ENCODE results near the gene TACC3.

Gene TACC3

DNA sequence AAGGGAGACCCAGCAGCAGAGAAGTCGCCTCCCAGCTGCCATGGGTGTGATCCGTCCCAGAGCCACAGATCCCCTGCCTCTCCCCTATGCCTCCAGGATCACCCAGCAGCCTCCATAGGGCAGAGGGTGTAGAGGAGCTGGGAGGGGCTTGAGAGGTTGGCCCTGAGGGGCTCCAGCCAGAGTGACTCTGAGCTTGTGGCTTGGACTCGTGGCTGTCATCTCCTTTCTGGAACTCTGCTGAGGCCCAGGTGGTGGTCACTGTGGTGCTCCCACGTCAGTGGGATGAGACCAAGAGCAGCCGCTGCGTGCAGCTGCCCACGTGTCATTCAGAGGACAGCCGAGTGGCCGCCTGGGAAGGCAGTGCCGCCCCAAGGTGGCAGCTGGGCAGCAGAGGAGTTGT, 4.2 kb downstream of the TACC3 start:
- DNase-seq = no peak

DNA sequence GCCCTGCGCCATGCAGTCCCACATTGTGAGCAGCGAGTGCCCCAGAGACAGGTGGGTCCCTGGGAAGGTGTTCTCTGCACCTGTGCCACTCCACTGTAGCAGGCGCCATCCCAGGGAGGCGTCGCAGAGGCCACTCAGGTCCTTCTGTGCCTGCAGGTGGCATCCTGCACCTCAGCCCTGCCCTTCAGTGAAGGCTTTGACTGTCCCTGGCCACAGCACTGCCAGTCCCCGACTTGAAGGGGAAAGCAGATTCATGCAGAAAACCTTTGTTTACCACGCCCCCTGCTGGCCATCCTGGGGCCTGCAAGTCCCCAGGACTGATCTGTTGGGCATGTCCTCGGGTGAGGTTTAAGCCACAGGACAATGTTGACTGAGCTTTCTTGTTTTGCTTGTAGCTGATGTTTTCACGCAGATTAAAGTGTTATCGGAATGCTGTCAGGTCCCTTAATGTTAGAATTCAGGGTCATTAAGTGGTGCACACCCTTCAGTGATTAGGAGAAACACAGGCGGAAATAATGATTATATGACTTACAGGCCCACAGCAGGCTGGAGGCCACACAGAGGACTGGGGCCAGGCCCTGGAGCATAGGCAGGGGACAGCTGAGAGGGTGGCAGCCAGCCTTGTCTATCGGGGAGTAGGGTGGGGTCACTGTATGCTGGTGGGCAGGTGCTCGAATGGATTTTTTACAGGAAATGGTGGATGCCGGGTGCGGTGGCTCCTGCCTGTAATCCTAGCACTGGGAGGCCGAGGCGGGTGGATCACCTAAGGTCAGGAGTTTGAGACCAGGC, 5.0 kb downstream of the TACC3 start:
- no peak for DNase-seq

DNA sequence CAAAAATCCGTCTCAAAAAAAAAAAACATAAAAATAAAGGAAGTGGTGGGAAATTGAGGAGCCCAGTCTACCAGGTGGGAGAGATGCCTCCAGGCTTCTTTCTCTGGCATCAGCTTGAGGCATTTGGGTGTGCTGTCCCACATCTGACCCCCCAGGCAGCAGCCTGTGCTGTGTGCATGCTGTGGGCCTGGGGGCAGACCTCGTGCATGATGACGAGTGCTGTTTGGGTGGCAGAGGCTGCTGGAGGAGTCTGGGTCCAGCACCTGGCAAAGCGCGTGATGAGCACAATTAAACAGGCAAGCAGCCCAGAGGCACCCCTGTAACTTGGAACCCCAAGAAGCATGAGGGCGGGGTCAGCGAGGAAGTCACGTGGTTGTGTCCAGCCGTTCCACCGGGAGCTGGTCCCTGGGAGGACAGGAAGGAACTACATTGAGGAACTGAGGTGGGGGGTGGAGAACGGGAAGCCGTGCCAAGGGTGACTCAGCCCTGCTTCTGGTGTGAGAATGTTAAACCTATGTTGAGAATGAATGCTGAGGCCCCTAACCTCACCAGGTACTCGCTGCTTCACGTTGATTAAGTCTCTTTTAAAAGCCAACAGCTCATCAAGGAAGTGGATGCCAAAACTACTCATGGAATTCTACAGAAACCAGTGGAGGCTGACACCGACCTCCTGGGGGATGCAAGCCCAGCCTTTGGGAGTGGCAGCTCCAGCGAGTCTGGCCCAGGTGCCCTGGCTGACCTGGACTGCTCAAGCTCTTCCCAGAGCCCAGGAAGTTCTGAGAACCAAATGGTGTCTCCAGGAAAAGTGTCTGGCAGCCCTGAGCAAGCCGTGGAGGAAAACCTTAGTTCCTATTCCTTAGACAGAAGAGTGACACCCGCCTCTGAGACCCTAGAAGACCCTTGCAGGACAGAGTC, 6.1 kb downstream of the TACC3 start:
- no peak for DNase-seq

DNA sequence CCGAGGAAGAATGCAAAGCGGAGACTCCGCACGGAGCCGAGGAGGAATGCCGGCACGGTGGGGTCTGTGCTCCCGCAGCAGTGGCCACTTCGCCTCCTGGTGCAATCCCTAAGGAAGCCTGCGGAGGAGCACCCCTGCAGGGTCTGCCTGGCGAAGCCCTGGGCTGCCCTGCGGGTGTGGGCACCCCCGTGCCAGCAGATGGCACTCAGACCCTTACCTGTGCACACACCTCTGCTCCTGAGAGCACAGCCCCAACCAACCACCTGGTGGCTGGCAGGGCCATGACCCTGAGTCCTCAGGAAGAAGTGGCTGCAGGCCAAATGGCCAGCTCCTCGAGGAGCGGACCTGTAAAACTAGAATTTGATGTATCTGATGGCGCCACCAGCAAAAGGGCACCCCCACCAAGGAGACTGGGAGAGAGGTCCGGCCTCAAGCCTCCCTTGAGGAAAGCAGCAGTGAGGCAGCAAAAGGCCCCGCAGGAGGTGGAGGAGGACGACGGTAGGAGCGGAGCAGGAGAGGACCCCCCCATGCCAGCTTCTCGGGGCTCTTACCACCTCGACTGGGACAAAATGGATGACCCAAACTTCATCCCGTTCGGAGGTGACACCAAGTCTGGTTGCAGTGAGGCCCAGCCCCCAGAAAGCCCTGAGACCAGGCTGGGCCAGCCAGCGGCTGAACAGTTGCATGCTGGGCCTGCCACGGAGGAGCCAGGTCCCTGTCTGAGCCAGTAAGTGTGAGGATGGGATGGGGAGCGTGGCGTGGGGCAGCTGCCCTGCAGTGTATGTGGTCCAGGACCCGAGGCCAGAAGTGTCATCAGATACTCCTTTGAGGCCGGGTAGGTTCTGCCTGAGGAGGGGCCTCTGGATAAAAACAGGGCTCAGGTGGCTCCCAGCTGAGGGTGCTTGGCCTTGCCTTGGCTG, 7.0 kb downstream of the TACC3 start:
- DNase-seq = no peak

DNA sequence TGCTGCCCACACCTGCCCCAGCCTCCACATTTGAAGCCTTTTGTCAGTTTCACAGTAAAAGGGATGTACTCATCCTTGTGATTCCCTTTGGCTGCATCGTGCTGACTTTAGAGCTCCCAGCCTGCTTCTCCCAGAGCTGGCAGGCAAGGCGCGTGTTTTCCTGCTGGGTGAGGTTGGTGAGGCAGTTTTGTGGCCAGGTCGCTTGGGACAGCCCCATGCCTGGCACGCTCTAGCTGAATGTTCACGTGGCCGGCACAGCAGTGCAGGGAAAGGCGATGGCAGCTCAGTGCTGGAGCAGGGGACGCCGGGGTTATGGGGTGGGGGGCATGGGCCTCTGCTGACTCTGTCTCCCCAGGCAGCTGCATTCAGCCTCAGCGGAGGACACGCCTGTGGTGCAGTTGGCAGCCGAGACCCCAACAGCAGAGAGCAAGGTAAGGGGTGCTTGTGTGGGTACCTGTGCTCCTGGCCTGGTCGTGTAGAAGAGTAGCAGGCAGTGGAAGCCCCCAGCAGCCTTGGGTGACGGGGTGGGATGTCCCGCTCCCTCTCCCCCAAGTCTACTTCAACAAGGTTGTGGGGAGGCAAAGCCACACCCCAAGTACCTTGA, 9.3 kb downstream of the TACC3 start:
- no peak for DNase-seq

DNA sequence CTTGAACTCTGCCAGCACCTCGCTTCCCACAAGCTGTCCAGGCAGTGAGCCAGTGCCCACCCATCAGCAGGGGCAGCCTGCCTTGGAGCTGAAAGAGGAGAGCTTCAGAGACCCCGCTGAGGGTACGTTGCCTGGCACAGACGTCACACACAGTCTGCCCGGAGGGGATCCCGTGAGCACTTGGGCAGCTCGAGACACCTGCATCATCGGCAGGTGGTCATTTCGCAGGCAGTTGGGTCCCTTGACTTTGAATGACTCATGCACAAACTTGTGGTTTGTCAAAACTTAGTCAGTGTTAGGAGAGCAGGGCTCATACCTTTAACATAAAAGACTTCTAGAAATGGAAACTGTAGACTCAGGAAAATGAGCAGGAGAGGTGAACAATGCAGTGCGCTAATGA, 9.9 kb downstream of the TACC3 start:
- no peak for DNase-seq

DNA sequence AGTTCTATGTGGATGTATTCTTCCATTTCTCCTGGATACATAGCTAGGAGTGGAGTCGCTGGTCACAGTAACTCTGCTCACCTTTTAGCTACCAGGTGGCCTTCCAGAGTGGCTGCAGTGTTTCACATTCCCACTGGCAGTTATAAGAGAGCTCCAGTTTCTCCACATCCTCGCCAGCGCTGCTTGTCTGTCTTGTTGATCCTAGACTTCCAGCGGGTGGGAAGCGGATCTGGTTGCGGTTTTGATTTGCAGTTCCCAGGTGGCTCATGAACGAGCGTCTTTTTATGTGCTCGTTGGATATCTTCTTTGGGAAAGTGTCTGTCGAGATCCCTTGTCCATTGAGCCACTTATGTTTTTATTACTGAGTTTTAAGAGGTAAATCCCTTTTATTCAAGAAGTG, 11.6 kb downstream of the TACC3 start:
- DNase-seq = no peak

DNA sequence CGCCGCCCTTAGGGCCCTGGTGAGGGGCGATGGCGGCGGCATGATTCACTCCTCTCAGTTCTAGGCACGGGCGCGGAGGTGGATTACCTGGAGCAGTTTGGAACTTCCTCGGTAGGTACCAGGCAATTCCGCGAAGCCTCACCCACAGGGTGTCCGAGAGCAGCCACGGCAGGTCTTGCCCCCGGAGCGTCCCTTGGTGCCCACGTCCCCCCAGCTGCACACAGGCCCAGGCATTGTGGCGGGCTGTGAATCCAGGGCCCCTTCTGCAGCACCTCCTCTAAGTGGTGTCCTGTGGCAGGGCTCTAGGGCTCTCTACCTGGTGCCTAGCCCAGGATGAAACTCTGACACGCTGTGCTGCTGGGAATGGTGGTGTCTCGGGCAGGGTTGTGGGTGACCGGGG, 13.9 kb downstream of the TACC3 start:
- DNase-seq = no peak

DNA sequence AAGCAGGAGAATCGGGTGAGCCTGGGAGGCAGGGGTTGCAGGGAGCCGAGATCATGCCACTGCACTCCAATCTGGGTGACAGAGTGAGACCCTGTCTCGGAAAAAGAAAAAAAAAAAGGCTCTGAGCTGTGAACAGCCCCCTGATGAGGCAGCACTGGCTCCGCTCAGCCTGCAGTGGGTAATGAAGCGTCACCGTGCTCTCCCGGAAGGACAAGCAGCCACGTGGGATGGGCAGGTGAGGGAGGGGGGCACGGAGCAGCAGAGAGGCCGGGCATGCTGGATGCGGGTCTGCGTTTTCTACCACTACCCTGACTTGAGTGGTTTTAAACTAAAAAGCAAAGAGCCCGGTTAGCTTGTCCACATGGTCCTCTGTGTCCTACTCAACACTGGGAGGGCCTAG, 15.5 kb downstream of the TACC3 start:
- no peak for DNase-seq

DNA sequence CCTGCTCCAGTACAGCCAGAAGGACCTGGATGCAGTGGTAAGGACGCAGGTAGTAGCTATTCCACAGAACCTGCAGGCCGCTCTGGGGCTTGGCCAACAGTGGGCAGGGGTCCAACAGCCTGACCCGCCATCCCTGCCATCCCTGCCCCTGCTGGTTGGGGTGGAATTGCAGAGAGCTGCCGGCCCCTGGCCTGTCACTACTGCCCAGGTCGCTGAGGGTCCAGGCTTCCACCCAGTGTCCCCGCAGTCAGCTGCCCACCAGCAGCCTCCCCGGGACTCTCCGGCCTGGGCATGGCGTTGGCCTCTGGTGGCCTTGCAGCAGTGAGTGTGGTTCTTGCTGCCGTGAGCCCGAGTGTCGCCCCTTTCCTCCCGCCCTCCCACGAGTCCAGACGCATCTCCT, 16.3 kb downstream of the TACC3 start:
- no peak for DNase-seq

DNA sequence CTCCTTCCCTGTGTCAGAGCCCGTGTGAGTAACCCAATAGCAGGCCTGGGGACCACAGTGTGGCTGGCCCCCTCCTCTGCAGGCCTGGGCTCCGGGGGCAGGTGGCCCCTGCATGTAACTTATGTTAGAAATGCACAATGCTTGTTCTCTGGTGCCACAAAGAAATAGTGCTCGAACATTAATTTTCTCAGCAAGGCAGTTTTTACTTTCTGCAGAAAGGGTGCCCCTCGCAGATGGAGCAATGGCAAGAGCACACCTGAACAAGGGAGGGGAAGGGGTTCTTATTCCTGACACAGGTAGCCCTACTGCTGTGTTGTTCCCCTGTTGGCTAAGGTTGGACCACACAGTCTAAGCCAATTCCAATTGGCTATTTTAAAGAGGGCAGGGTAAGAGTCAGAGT, 17.1 kb downstream of the TACC3 start:
- DNase-seq = no peak

DNA sequence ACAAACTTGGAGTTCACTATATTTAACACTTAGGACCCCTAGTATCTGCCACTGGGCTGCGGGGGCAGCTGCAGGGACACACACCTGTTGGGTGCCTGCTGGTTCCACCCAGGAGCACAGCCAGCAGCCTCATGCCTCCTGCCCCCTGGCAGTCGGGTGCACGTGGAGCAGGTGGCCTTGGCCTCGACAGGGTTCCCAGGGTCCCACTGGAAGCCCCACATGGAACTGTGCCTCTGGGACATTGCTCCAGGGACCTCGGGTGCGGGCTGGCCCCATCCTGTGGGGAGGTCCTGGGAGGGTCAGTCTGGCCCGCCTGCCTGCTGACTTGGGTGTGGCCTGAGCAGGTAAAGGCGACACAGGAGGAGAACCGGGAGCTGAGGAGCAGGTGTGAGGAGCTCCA, 18.0 kb downstream of the TACC3 start:
- no peak for DNase-seq

DNA sequence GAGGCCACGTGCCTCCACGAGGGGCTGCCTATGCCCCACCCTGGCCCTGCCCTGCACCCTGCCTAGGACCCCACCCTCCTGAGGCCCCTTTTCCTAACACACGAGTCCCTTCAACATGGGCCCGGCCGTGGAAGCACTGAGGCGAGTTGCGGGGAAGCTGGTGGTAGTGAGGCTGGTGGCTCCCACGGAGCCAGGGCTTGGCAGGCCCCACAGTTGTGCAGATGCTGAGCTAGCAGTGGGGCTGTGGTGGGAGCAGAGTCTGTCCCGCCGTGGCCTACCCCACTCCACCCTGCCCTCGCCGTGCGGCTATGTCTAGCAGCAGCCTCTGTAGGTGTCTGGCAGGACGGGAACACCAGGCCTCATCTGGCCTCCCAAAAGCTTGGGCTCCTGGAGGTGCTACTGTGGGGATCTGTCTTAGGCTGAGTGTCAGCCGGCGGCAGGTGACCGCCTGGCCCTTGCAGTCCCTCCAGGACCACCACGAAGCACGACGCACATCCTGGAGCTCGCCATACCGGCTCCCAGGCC, 18.8 kb downstream of the TACC3 start:
- DNase-seq = no peak

DNA sequence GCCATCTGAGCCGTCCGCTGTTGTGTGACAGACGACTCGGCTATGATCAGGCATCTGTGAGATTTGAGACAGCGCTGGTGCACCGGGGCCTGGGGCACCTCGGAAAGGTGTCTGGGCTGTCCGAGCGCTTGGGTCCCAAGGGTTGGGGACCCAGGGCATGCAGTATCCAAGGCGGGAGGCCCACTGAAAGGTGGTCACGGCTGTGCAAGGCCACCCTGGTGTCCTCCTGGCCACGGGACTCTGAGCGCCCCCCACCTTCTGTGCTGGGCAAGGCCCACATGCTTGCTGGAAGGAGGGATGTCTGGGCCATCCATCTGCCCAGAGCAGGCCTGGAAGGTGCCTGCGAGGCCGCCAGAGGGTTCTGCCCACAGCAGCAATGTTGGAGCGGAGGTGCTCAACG, 19.9 kb downstream of the TACC3 start:
- no peak for DNase-seq

DNA sequence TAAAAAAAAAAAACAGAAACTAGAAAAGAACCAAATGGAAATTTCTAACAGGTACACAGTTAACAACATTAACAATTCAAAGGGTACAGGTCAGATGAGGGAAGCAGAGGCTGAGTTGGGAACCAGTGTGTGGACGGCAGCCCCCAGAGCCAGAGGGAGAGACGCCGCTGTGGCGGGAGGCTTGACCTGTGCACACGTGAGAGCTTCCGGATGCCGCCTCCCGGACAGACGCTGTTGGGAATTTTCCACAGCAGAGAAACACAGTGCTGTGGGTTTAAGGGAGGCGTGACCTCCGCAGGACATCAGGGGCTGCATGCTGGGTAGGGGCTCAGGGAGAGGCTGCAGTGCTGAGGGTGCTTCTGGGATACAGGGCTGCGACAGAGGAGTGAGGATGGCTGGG, 22.2 kb downstream of the TACC3 start:
- no peak for DNase-seq

DNA sequence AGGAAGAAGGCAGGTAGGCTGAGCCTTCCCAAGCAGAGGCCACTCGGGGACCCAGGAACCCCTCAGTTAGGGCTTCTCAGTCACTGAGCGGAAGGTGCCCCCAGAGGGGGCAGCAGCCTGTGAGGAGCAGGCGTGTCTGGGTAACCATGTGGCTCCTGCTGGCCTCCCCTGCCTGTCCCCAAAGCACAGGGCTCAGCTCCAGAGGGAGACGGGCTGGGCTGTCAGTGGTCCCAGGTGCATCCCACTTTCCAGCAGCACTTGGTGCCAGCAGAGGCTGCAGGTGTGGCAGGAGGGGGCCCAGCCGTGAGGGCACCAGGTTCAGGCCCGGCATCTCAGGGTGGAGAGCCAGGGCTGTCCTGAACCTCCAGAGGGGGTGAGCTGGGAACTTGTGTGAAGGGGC, 22.7 kb downstream of the TACC3 start:
- no peak for DNase-seq

DNA sequence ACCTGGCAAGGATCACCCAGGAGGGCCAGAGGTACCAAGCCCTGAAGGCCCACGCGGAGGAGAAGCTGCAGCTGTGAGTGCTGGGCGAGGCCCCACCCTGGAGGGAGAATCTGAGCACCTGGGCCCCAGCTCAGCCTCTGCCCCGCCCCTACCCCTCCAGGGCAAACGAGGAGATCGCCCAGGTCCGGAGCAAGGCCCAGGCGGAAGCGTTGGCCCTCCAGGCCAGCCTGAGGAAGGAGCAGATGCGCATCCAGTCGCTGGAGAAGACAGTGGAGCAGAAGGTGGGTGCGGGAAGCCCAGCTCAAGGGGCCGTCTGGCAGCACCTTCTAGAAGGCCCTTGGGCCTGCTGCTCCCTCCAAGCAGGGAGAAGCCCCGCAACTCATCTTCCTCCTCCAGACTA, 23.2 kb downstream of the TACC3 start:
- DNase-seq = no peak

DNA sequence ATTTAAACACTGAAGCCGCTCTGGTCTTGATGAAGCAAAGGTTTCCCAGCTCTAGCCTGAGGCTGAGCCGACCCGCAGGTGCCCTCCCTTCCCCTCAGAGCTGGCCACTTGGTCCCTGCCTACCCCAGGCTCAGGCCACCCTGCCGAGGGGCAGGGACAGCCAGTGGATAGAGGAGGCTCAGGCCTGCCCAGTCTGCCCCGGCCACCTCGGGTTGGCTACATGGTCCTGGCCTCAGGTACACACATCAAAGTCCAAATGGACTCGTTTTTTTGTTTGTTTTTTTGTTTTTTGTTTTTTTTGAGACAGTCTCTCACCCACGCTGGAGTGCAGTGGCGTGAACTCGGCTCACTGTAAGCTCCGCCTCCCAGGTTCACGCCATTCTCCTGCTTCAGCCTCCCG, 23.8 kb downstream of the TACC3 start:
- DNase-seq = no peak

DNA sequence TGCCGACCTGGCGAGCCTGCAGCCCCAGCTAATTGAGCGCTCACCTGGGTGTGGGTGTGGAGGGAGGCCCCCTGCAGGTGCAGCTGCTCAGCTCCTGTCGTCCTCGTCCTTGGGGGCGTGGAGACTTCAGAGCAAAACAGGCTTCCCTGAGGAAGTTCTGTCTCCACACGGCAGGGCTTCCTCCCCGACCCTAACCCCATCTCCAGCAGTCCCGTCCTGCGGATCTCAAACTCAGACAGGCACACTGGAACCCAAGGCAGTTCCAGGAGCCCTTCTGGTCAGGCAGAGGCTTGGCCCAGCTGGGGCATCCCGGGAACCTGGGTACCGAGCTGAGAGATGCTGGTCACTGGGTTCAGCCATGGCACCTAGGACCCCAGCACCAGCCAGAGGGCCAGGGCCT, 24.4 kb downstream of the TACC3 start:
- DNase-seq = no peak

DNA sequence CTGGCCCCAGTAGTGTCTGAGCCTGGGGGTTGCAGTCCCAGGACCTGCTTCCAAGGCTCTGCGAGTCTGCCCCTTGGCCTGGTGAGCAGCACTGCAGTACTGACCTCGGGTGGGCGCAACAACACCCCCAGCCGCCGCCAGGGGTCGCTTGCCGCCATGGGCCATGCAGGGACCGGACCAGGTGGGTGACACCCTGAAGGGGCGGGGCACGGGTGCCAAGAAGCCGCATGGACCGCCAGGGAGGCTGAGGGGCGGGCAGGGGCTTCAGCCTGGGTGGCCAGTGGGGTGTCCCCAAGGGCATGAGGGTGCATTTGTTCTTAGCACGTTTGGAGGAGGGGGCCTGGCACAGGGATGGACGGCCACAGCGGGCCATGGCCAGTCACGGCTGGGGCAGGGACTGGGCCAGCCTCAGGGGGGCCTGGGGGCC, 25.0 kb downstream of the TACC3 start:
- peak; percentile 29 for DNase-seq

DNA sequence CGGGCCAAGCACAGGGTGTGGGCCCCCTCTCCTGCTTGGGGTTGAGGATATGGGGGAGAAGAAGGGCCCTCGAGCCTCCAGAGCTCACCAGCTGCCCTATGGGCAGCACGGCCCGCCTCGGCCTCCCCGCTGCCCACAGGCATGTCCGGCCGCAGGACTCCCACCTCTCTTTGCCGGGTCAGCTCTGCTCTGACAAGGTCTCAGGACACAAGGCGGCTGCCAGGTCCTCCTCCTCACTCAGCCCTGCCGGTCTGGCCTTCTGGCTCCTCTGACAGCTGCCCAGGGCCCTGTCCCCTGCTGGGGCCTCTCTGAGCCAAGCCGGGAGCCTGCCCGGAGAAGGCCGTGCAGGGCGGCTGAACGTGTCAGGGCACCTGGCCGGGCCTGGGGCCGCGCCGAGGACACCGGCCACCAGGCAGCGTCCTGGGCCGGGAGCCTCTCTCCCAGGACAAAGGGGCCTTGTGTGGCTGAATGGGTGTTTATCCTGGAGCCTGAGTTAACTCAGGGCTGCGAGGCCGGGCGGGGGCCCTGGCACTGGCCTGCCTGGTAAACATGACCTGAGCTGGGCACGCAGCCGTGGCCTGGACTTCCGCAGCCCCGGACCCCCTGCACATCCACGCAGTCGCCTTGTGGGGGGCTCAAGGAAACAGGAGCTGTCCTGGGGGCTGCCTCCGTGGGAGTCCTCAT, 25.7 kb downstream of the TACC3 start:
- DNase-seq = no peak

DNA sequence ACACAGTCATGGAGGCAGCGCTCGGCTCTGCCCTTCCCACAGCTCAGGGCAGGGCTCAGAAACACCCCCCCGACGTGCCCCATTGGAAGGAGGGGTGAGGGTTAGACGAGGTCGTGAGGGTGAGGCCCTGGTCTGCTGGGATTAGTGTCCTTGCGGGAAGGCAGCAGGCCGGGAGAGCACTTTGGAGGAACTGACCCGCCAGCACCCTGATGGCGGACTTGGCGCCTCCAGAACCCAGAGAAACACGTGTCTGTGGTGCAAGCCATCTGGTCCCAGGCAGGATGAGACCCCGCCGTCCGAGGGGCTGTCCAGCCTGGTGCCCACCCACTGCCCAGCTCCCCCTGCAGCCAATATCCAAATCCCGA, 26.3 kb downstream of the TACC3 start:
- DNase-seq = no peak

Measured in NCI-H524 treated with DMSO at 0.1 percent for 48 hours (cell line).